Activated naive CD4-positive, alpha-beta T cell treated with anti-CD3 and anti-CD28 coated beads, Interleukin-2, amount 10 ng/mL, durations not matched to agents 7 days and 5 days (primary cell): ENCODE data around the gene RSPRY1.

ENCODE experiments used
- CTCF ChIA-PET: fragments of 350-600 bp; sonication (Branson Sonifier 250); formaldehyde crosslinking; loops from one replicate; lab custom pipeline; 2021; ENCODE audit warnings: antibody characterized with exemption; lab: Charles Lee
- DNase-seq: peaks from one replicate; pipeline ENCODE4 v3.0.0-alpha.2; 2020
- H3K27ac Mint-ChIP-seq: one replicate; pipeline ENCODE4 v1.8.0; 2021; ENCODE audit warnings: mild to moderate bottlenecking, moderate library complexity, mixed read lengths
- H3K27me3 Mint-ChIP-seq: one replicate; pipeline ENCODE4 v1.8.0; 2021; ENCODE audit warnings: mild to moderate bottlenecking, mixed read lengths
- H3K36me3 Mint-ChIP-seq: one replicate; pipeline ENCODE4 v1.8.0; 2021; ENCODE audit warnings: mixed read lengths
- H3K4me1 Mint-ChIP-seq: one replicate; pipeline ENCODE4 v1.8.0; 2021; ENCODE audit warnings: mixed read lengths
- H3K4me3 Mint-ChIP-seq: one replicate; pipeline ENCODE4 v1.8.0; 2021; ENCODE audit warnings: mild to moderate bottlenecking, moderate library complexity, mixed read lengths
- H3K9me3 Mint-ChIP-seq: one replicate; pipeline ENCODE4 v1.8.0; 2021; ENCODE audit warnings: mixed read lengths

The RSPRY1 gene

DNA sequence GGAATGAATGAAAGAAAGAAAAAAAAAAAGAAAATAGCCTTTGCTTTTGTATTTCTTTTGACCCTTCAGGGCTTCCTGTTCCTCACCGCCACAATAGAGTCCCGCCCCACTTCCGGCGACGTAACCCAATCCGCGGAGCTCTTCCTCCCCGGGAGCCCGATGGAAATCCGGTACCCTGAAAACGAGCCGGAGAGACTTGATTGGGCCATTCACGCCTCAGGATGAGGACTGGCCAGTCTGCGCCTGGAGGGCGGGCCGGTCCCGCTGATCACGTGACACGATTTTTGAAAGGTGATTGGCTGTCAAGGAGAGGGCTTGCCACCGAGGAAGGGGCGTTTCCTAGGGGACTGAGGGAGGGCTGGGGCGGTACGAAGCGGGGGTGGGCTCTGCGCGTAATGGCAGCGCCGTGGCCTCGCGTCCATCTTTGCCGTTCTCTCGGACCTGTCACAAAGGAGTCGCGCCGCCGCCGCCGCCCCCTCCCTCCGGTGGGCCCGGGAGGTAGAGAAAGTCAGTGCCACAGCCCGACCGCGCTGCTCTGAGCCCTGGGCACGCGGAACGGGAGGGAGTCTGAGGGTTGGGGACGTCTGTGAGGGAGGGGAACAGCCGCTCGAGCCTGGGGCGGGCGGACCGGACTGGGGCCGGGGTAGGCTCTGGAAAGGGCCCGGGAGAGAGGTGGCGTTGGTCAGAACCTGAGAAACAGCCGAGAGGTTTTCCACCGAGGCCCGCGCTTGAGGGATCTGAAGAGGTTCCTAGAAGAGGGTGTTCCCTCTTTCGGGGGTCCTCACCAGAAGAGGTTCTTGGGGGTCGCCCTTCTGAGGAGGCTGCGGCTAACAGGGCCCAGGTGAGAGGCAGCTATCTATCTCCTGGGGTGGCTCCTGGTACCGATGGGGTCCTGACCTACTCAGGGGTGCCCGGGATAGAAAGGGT, at the start of gene RSPRY1, which contains the start of gene PSME3IP1:
RSPRY1 (plus strand) TSS at position 385 of the 927 bp plus-strand sequence. CDS start 18,330 bp downstream, outside the sequence.
PSME3IP1 (minus strand) TSS at position 95 of the 927 bp plus-strand sequence. CDS start 12,185 bp downstream, outside the sequence.
- peaks cover 46% of the 10 kb centered on the region for H3K4me1 Mint-ChIP-seq
- H3K27ac Mint-ChIP-seq, result peak within 1 kb of the TSS; percentile 91

DNA sequence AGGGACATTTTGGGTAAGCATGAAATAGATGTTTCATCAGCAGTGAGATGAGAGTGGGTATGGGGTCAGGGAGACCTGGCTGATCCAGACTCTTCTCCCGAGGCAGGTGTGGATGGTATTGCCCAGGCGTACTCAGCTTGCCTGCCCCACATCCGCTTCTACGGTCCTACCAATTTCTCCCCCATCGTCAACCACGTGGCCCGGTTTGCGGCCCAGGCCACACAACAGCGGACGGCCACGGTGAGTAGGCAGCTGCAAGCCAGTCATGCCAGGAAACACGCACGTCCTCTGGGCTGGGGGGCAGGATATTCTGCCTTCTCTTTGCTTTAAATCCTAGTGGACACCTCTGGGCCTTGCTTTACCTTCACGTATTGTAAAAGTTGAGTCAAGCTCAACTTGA, 49.1 kb upstream of the RSPRY1 start:
- no peaks in the 10 kb centered on the region for H3K27me3 Mint-ChIP-seq
- H3K36me3 Mint-ChIP-seq, result peaks cover 3% of the 10 kb centered on the region
- no peak overlapping the region for H3K4me3 Mint-ChIP-seq
- no peak for DNase-seq
- H3K4me1 Mint-ChIP-seq, result peaks cover 90% of the 10 kb centered on the region
- CTCF ChIA-PET, result no interaction called here
- H3K9me3 Mint-ChIP-seq, result no peaks in the 10 kb centered on the region
- no peak overlapping the region for H3K27ac Mint-ChIP-seq

More for the DNA sequence above, at the start of gene RSPRY1, which contains the start of gene PSME3IP1:
- CTCF ChIA-PET, result interaction anchor here (0.6 to 1.4 kb wide), 4 partner anchors 91 to 245 kb away, joined by 3 to 8 read pairs (median 4); partner anchors contain the start of gene CPNE2
- DNase-seq, result peak; percentile 99
- Mint-ChIP-seq H3K4me3 (peak within 1 kb of the TSS; percentile 99), H3K9me3 (no peaks in the 10 kb centered on the region), H3K27me3 (peaks cover 4% of the 10 kb centered on the region), H3K36me3 (peaks cover 24% of the 10 kb centered on the region)

DNA sequence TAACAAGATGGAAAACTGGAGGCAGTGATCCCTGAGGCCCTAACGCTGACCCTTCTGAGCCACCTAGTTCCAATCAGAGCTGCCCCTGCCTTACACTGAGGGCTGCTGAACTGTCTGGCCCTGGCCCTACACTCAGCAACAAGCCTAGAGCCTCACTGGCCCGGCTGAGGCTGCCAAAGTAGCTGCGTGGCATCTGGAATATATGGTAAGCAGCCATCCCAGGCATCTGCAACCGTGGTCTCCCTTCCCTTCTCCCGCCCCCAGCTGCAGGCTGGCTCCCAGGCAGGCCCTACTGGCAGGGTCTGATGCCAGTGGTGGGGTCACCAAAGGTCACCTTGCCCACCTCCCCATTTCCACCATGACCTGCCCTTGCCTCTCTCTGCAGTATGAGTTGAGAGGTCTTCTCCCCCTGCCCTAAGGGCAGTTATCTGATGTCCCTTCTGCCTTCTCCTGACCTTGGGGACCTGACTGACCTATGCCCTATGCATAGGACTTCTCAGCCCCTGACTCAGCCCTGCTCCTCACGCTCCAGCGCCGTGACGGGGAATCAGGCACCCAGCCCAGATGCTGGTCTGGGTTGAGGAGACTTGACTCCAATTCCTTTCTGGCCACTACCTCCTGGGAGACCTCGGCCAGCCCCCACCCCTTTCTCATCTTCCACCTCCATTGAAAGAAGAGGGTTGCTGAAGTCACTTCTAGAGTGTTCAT, 48.4 kb upstream of the RSPRY1 start:
- Mint-ChIP-seq H3K9me3 (no peaks in the 10 kb centered on the region), H3K27ac (no peak overlapping the region), H3K4me3 (no peak overlapping the region), H3K27me3 (no peaks in the 10 kb centered on the region), H3K36me3 (peaks cover 4% of the 10 kb centered on the region), H3K4me1 (peaks cover 91% of the 10 kb centered on the region)
- CTCF ChIA-PET, result no interaction called here
- no peak for DNase-seq

DNA sequence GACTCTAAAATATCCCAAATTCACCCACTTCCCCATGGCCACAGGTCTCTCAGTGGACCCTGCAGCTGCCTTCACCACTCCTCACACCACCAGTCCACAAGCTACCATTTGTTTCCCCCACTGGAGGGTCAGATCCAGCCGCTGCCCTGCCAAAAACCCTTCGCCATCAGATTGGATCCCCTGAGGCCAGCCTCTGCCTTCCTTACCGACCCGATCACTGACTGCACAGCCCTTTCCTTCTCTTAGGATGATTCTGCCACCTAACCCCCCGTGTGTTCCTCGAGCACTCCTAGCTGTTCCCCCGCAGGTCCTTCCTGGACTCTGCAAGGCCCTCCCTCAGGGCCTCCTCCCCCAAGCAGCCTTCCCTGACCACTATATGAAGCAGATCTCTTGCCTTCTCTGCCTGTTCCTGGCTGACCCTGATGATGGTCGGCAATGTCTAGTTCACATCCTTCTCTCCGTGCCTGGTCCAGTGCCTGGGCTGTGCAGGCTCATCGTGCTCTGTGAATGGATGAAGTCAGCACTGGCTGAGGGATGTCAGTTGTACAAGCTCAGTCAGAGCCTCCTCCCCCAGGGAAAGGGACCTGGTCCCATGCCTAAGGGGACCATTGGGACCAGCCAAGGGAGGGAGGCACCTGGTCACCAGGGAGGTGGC, 47.7 kb upstream of the RSPRY1 start:
- Mint-ChIP-seq H3K27me3 (no peaks in the 10 kb centered on the region), H3K4me1 (peaks cover 92% of the 10 kb centered on the region), H3K9me3 (no peaks in the 10 kb centered on the region), H3K4me3 (no peak overlapping the region), H3K36me3 (peaks cover 4% of the 10 kb centered on the region), H3K27ac (no peak overlapping the region)
- CTCF ChIA-PET, result no interaction called here
- no peak for DNase-seq

DNA sequence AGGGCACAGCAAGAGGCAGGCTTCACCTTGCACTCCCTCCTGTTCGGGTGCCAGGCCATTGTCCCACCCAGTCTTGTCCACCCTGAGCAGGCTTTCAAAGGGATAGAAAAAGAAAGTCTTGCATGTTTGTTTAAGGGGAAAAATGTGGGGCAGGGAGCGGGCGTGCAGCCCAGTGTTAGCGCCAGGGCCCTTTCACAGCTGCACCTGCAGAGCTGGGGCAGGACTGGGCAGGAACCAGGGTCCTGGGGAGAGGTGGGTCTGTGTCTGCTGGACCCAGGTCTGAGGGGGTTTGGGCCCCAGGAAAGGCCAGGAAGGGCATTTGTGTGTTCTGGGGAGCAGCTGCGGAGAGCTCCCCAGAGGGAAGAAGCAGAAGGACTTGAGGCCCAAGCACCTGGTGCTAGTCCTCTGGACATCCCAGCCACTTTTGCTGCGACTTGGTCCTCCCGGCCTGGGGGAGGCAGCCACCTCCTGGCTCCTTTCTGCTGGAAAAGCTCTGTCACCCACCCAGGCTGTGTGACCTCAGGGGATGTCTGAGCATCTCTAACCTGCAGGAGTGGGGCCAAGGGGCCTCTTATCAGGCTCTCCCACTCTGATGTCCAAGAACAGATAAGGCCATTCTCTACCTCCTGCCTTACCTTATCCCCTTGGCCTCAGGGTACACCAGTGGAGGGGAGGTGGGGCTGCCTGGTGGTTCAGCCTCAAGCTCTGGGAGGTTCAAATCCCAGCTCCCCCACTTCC, 45.0 kb upstream of the RSPRY1 start:
- peak; percentile 23 for DNase-seq
- no peak overlapping the region for H3K4me3 Mint-ChIP-seq
- H3K9me3 Mint-ChIP-seq, result no peaks in the 10 kb centered on the region
- peak overlapping the region; percentile 88 for H3K27ac Mint-ChIP-seq
- peaks cover 67% of the 10 kb centered on the region for H3K4me1 Mint-ChIP-seq
- H3K27me3 Mint-ChIP-seq, result no peaks in the 10 kb centered on the region
- peaks cover 1% of the 10 kb centered on the region for H3K36me3 Mint-ChIP-seq
- CTCF ChIA-PET, result interaction anchor here (0.7 to 0.9 kb wide), 3 partner anchors 18 to 58 kb away, joined by 3 read pairs; no protein-coding TSS in a partner anchor

DNA sequence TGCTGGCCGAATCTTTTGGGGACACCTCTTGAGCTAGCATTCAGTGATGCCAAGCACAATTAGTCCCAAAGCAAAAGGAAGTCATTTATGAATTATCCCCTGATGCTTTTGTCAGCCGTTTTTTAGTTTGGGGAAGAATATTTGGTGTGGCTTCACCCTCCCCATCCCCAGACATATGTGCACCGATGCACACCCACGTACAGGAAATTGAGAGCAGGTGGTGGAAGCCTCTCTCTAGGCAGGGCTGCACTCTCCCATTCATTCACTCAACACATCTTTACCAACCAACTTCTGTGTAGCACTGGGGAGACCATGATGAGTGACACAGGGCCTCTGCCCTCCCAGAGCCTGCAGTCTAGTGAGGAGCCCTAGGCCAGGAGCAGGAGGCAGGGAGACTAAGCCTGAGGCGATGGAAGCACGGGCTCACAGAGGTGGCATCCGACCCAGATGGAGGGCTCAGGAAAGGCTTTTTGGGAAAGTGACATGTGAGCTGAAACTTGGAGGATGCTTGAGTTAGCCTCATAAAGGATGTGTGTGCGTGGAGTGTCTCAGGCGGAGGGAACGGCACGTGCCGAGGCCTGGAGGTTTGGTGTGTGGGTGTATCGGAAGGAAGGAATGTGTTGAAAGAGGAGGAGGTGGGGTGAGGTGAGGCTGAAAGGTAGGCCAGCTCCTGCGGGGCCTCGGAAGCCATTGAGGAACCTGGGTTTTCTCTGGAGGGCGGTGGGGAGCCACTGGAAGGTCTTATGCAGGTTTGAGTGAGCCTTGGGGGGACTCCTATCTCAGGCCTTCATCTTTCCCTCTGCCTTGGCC, 44.1 kb upstream of the RSPRY1 start:
- H3K27ac Mint-ChIP-seq, result peak overlapping the region; percentile 88
- no peaks in the 10 kb centered on the region for H3K9me3 Mint-ChIP-seq
- H3K4me1 Mint-ChIP-seq, result peaks cover 60% of the 10 kb centered on the region
- no peaks in the 10 kb centered on the region for H3K27me3 Mint-ChIP-seq
- H3K36me3 Mint-ChIP-seq, result peaks cover 1% of the 10 kb centered on the region
- CTCF ChIA-PET, result interaction anchor here (0.7 to 1.4 kb wide), 4 partner anchors 19 to 176 kb away, joined by 3 read pairs; no protein-coding TSS in a partner anchor
- H3K4me3 Mint-ChIP-seq, result no peak overlapping the region
- DNase-seq, result peak; percentile 42

DNA sequence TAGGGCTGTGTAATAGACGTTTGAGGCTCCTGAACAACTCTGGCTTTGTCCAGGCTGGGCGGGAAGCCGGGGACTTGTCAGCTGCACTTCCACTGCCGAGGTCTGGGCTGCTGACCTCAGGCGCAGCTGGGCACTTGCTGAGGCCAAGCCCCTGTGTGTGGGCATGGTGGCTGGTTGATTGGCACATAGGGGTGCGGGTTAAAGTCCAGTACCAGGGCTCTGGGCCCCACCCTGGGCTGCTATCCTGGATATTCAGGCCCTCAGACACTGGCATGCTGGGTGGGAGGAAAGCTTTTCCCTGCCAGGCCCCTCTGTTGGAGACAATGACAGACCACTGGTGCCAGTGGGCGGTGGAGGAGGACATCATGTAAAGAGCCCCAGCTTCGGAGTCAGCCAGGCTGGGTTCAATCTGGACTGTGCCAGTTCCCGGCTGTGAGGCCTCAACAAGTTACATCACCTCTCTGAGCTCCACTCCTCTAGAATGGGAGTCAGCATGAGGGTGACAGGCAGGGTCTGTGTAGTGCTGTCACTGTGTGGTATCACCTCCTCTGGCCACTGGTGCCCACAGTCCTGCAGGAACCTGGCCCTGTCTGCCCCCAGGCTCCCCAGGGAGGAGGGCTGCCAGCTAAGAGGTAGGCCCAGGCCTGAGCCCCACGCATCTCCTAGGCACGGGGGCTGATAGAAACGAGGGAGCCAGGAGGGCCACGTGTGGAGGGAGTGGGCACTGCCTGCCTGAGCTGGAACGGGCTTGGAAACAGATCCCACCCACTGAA, 42.8 kb upstream of the RSPRY1 start:
- no peak overlapping the region for H3K27ac Mint-ChIP-seq
- no peaks in the 10 kb centered on the region for H3K9me3 Mint-ChIP-seq
- no peak overlapping the region for H3K4me3 Mint-ChIP-seq
- no peaks in the 10 kb centered on the region for H3K27me3 Mint-ChIP-seq
- peaks cover 4% of the 10 kb centered on the region for H3K36me3 Mint-ChIP-seq
- CTCF ChIA-PET, result interaction anchor here (0.8 to 1.4 kb wide), 3 partner anchors 9 to 178 kb away, joined by 3 read pairs; no protein-coding TSS in a partner anchor
- H3K4me1 Mint-ChIP-seq, result peaks cover 64% of the 10 kb centered on the region
- DNase-seq, result no peak

DNA sequence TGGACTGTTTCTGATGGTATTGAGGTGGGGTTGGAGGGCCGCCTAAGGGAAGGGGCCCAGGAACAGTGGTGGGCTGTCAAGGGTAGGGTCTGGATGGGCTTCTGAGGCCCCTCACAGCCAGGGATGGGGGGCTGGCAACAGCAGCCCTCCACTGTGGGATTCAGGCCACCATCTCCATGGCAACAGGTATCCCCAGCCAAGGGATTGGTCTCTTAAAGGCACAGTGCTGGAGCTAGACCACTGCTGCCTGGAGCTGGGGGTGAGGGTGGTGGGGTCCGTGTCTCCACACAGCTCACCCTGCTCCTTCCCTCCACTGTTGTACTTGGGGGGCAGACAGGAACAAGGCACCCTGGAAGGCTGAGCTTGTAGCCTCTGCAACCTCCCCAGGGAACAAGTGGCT, 42.1 kb upstream of the RSPRY1 start:
- Mint-ChIP-seq H3K4me3 (no peak overlapping the region), H3K27ac (no peak overlapping the region)

DNA sequence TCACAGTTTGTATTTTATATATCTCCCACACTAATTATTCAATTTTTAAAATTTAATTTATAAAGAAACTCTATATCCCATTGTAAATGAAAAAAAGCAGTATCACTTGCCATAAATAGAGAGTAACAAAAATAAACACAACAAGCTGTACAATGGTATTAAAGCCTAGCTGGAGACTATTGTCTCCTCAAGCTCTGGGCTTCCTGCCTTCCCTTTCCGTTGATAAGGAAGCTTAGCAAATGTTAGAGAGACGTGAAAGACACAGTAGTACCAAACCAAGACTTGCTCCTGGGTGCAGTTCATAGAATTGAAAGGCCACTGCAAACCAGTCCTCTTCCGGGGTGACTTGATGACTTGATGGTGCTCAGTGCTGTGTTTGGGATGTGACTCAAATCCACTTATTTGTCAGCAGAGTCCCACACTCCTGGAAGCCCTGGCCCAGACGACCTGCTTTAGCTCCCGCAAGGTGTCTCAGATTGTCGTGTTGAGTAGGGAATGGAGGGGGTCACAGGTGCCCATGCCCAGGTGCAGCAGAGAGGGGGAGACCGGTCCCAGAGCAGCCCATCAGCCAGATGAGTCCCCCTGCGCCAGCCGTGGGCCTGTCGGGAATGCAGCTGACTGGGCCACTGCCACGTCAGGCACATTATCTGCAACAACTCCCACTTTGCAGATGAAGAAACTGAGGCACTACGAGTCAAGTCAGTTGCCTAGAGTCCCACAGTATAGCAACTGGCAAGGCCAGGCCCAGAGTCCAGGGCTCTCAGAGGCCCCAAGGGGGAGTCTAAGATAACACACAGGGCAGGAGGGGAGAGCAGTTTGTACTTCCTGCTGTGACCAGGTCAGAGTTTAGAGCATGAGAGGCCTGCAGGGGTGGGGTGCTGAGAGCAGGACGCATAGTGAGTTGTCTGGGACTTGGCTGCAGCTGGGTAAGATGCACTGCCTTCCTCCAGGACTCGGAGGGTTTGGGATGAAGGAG, 40.8 kb upstream of the RSPRY1 start:
- H3K27me3 Mint-ChIP-seq, result no peaks in the 10 kb centered on the region
- peaks cover 7% of the 10 kb centered on the region for H3K36me3 Mint-ChIP-seq
- CTCF ChIA-PET, result interaction anchor here (0.9 to 2.2 kb wide), 2 partner anchors 17 to 53 kb away, joined by 3 to 5 read pairs; partner anchors contain the start of gene CPNE2
- no peak for DNase-seq
- no peaks in the 10 kb centered on the region for H3K9me3 Mint-ChIP-seq
- H3K4me3 Mint-ChIP-seq, result no peak overlapping the region
- H3K4me1 Mint-ChIP-seq, result peaks cover 48% of the 10 kb centered on the region
- H3K27ac Mint-ChIP-seq, result peak overlapping the region; percentile 9

More for the DNA sequence above, 42.1 kb upstream of the RSPRY1 start:
- CTCF ChIA-PET, result interaction anchor here (0.8 to 2.2 kb wide), 2 partner anchors 8 to 52 kb away, joined by 3 to 5 read pairs; partner anchors contain the start of gene CPNE2
- Mint-ChIP-seq H3K9me3 (no peaks in the 10 kb centered on the region), H3K36me3 (peaks cover 7% of the 10 kb centered on the region), H3K4me1 (peaks cover 60% of the 10 kb centered on the region), H3K27me3 (no peaks in the 10 kb centered on the region)
- no peak for DNase-seq

DNA sequence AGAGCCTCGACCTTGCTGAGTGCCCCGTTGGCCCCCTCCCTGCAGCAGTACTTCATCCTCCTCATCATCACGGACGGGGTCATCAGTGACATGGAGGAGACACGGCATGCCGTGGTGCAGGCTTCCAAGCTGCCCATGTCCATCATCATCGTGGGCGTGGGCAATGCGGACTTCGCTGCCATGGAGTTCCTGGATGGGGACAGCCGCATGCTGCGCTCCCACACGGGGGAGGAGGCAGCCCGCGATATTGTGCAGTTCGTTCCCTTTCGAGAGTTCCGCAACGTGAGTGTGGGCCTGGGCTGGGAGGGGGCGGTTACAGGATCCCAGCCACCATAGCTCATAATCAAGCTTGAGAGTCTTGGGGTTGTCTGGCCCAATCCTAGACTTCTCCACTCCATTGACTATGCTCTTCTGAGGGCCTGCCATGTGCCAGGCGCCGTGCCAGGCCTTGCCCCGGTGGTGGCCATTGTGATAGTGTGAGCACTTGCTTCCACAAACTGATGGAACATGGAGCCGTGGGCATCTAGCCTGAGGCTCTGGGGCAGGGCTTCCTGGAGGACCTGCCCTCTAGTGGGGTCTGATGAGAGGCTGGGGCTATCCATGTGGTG, 40.0 kb upstream of the RSPRY1 start:
- H3K4me3 Mint-ChIP-seq, result no peak overlapping the region
- peaks cover 7% of the 10 kb centered on the region for H3K36me3 Mint-ChIP-seq
- no peaks in the 10 kb centered on the region for H3K27me3 Mint-ChIP-seq
- no peaks in the 10 kb centered on the region for H3K9me3 Mint-ChIP-seq
- no peak for DNase-seq
- no peak overlapping the region for H3K27ac Mint-ChIP-seq
- peaks cover 40% of the 10 kb centered on the region for H3K4me1 Mint-ChIP-seq
- CTCF ChIA-PET, result interaction anchor here (2.2 kb wide), 1 partner anchor 54 kb away, joined by 5 read pairs; the partner anchor contains the start of gene CPNE2

DNA sequence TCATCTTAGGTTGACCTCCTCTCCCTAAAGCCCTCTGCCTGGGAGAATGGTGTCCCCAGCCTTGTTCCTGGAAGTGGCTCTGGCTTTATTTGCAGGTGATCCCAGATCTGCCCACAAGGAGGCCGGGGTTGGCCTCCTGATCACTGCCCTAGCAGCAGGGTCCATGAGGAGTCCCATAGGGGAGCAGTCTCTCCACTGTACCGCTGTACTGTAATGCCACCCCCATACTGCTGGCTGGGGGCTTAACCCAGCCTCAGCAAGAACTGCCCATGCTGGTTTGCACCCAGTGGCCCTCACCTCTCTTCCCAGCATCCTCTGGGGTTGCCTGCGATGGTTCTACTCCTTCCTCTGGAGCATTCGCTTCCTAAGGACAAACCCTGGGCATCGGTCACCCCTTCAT, 39.4 kb upstream of the RSPRY1 start:
- Mint-ChIP-seq H3K4me3 (no peak overlapping the region), H3K27ac (no peak overlapping the region), H3K9me3 (no peaks in the 10 kb centered on the region), H3K27me3 (no peaks in the 10 kb centered on the region), H3K36me3 (peaks cover 7% of the 10 kb centered on the region), H3K4me1 (peaks cover 39% of the 10 kb centered on the region)
- DNase-seq, result no peak
- CTCF ChIA-PET, result no interaction called here
